H7 (cell line): ENCODE data around the gene MRPL4. TPM values are rescaled to one million over a fixed set of nuclear protein-coding genes. Genes with fewer than 3 reads are reported as not detected.
A peak's percentile ranks its signal among the peaks of the same experiment; 100 is the strongest.

Experiments
- DNase-seq: peaks from one replicate; pipeline ENCODE4 v3.0.0; 2012
- H3K27me3 ChIP-seq: 2 replicates; pipeline ENCODE4 v1.6.0; 2011; ENCODE audit warnings: mild to moderate bottlenecking, low read length; ENCODE audit not compliant: control insufficient read depth, insufficient read depth
- H3K36me3 ChIP-seq: replicated peaks from 2 replicates; pipeline ENCODE4 v1.5.1; 2011; ENCODE audit warnings: low read length; ENCODE audit not compliant: control insufficient read depth, insufficient read depth
- H3K4me3 ChIP-seq: 2 replicates; pipeline ENCODE4 v1.5.1; 2011; ENCODE audit warnings: low read depth, mild to moderate bottlenecking, control low read depth, low read length, moderate library complexity; ENCODE audit not compliant: insufficient read depth
- total RNA-seq: library from RNA; depleted of rRNA; stranded (reverse); fragments of >200 nt; shearing (Covaris generic); gene quantifications from 2 replicates; pipeline ENCODE4 v1.2.3, GENCODE V29; 2014; rRNA removed

MRPL4 gene
- total RNA-seq: 148 and 174 TPM in 2 replicates

DNA sequence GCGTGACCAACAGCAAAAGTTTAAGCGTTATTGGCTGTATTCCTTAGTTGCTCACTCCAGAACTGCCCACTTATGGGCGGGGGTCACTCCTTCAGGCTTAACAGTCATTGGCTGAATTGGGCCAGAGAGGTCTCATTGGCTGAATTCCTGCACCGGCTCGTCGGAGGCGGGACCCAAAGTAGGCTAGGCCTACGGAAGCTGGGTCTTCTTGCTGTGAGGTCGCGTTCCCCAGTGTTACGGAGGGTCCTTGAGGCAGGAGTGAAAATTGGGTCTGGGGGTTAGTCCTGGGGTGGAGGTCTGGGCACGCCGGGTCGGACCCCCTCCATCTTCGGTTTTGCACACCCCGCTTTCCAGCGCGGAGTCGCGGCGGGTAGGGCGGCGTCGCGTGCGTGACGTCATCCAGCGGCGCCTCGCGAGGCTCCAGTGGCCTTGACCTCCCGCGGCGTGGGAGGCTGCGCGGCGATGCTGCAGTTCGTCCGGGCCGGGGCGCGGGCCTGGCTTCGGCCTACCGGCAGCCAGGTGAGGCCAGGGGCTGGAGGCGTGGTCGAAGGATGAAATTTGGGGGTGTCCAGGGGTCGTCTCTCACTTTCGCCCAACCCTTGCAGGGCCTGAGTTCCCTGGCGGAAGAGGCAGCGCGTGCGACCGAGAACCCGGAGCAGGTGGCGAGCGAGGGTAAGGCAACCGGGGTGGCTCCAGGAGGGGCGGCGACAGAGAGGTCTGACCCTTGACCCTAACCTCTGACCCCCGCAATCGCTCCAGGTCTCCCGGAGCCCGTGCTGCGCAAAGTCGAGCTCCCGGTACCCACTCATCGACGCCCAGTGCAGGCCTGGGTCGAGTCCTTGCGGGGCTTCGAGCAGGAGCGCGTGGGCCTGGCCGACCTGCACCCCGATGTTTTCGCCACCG is at the start of gene MRPL4:
MRPL4 (plus strand) TSS at position 423 of the 903 bp plus-strand sequence; CDS start at position 463, 40 bp downstream.
- H3K27me3 ChIP-seq: no peaks in the 10 kb centered on the region
- H3K4me3 ChIP-seq: peak within 1 kb of the TSS; percentile 98
- peaks cover 16% of the 10 kb centered on the region for H3K36me3 ChIP-seq
- DNase-seq: peak; percentile 98

DNA sequence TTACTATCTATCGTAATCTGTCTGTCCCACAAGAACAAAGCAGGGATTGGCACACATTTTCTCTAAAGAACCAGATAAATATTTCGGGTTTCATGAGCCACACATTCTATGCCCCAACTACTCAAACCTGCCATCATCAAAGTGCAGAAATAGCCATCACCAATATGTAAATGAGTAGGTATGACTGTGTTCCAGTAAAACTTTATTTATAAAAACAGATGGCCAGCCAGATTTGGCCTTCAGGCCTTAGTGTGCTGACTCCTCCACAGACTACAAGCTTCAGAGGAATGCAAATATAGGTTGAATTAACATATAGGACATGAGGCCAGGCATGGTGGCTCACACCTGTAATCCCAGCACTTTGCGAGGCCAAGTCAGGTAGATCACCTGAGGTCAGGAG is 48.3 kb upstream of the MRPL4 start:
- H3K4me3 ChIP-seq: no peak overlapping the region
- no peaks in the 10 kb centered on the region for H3K36me3 ChIP-seq
- DNase-seq: peak; percentile 5
- no peaks in the 10 kb centered on the region for H3K27me3 ChIP-seq

DNA sequence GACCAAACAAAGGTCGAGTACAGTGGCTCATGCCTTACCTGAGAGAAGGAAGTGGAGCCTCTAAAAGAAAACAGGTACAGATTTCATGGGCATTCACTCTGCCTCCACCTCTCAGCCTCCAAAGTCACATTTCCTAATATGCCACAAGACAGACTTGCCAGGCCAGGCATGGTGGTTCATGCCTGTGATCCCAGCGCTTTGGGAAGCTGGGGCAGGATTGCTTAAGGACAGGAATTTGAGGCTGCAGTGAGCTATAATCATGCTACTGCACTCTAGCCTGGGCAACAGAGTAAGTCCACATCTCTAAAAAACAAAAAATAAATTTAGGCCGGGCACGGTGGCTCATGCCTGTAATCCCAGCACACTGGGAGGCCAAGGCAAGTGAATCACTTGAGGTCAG is 46.4 kb upstream of the MRPL4 start:
- DNase-seq: no peak

DNA sequence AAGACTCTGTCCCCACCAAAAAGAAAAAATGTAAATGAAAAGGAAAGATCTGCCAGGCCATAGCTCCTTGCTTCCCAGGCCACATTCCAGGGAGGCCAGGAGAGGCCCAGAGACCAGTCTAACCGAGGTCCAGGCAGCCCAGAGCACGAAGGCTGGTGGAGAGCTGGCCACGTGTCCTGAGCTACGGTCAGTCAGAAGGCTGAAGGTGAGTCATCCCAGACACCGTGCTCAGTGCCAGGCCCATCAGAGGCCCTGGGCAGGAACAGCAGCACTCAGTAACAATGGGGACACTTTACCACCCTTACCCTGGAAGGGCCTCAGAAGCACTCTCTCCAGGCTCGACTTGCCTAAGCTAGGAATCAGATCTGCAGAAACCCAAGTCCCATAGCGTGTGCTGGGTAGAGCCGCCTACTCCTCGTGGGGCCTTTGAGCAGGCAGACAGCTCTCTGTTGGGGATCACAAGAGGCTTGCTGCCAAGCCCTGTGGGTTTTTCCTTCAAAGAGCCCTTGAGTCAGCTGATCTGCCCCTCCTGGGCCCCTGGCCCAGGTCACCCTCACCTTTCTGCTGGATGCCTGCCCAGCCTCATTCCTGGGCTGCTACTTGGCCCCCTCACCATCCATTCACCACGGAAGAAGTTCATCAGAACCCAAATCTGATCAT is 45.7 kb upstream of the MRPL4 start:
- H3K27me3 ChIP-seq: no peaks in the 10 kb centered on the region
- no peaks in the 10 kb centered on the region for H3K36me3 ChIP-seq
- no peak for DNase-seq
- no peak overlapping the region for H3K4me3 ChIP-seq

More for the DNA sequence above, 46.4 kb upstream of the MRPL4 start:
- H3K4me3 ChIP-seq: no peak overlapping the region
- H3K27me3 ChIP-seq: no peaks in the 10 kb centered on the region
- H3K36me3 ChIP-seq: no peaks in the 10 kb centered on the region

DNA sequence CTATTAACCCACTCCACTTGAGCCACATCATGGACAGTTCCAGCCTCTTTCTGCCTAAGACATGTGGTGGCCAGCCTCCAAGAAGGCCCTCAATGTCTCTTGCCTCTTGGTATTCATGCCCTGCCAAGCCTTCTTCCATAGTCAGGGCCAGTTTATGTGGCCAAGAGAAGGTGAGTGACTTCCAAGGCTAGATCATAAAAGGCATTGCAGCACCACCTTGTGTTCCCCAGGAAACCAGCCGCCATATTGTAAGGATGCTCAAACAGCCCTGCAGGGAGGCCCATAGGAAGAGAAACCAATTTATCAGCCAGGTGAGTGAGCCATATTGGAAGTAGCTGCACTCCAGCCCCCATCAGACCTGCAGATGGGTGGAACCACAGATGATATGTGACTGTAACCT is 45.0 kb upstream of the MRPL4 start:
- peak; percentile 4 for DNase-seq
- no peak overlapping the region for H3K4me3 ChIP-seq

DNA sequence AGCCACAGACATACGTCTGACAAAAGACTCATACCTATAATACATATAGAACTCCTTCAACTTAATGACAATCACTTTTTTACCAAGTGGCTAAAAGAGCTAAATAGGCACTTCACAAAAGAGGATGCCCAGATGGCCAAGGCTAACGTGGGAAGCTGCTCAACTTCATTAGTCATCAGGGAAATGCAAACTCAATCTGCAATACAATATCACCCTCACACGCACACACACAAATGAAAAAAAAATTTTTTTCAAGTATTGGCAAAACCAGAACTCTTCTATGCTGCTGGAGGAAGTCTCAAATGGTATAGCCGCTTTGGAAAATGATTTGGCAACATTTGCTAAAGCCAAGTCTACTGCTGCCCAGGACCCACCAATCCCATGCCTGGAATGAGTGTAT is 42.7 kb upstream of the MRPL4 start:
- Histone ChIP-seq H3K4me3 (no peak overlapping the region), H3K27me3 (no peaks in the 10 kb centered on the region), H3K36me3 (no peaks in the 10 kb centered on the region)
- peak; percentile 7 for DNase-seq

More for the DNA sequence above, 45.0 kb upstream of the MRPL4 start:
- no peaks in the 10 kb centered on the region for H3K27me3 ChIP-seq
- H3K36me3 ChIP-seq: no peaks in the 10 kb centered on the region

DNA sequence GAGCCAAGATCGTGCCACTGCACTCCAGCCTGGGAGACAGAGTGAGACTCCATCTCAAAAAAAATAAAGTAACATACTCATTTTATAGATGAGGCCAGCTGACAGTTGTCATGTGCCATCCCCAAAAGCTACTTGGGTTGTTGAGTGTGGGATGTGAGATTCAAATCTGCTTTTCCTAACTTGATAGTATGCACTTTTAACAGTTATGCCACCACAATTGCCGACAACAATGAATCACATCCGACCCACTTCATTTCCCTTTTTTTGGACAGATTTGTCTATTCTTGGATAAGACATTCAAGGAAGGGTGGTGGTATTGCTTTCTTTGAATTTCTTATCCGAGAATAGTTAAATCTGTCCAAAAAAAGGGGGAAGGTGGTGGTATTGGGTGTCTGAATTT is 41.0 kb upstream of the MRPL4 start:
- no peaks in the 10 kb centered on the region for H3K36me3 ChIP-seq
- H3K4me3 ChIP-seq: no peak overlapping the region
- H3K27me3 ChIP-seq: no peaks in the 10 kb centered on the region
- DNase-seq: no peak

DNA sequence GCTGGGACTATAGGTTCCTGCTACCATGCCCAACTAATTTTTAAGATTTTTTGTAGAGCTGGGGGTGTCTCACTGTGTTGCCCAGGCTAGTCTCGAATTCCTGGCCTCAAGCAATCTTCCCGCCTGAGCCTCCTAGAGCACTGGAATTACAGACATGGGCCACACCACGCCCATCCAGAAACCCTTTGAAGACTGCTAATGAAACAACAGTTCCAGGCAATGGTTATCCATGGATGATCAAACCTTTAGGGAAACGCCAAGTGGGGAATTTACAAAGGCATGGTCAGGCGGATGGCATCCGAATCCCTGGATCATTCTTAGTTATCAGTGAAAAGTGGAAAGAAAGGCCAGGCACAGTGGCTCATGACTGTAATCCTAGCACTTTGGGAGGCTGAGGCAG is 40.3 kb upstream of the MRPL4 start:
- Histone ChIP-seq H3K36me3 (no peaks in the 10 kb centered on the region), H3K27me3 (no peaks in the 10 kb centered on the region), H3K4me3 (no peak overlapping the region)
- peak; percentile 6 for DNase-seq

DNA sequence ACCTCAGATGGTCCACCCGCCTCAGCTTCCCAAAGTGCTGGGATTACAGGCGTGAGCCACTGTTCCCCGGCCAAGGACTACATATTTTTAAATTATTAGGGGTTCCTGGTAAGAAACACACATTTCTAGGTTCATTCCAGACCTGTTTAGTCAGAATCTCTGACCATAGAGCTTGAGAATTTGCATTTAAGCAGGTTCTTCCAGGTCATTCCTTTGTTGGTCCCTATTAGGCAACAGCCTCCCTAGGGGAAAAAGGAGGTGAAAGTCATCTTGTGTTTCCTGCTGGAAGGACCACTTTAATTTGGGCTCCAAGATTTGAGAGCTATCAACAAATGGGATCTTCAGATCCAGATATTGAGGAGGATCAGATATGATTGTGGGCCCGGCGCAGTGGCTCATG is 37.2 kb upstream of the MRPL4 start:
- DNase-seq: peak; percentile 5
- Histone ChIP-seq H3K36me3 (no peaks in the 10 kb centered on the region), H3K4me3 (no peak overlapping the region), H3K27me3 (no peaks in the 10 kb centered on the region)

DNA sequence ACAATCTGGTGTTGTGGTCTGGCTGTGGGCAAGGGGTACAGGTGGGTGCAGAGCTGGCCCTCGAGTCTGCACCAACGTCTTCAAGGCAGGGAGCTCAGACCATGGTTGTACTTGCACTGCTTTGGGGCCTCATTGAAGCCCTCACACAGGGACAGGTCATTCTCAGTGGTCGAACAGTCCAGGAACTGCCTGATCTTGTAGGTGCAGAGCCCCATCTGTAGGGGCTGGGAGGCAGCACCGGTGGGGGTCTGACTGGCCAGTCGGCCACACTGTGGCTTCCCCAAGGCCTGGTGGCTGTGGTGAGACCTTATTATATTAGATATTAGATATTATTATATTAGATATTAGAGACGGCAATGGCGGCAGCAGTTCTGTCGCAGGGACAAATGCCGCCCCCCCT is 34.9 kb upstream of the MRPL4 start:
- Histone ChIP-seq H3K36me3 (no peaks in the 10 kb centered on the region), H3K27me3 (no peaks in the 10 kb centered on the region)
- DNase-seq: peak; percentile 5

DNA sequence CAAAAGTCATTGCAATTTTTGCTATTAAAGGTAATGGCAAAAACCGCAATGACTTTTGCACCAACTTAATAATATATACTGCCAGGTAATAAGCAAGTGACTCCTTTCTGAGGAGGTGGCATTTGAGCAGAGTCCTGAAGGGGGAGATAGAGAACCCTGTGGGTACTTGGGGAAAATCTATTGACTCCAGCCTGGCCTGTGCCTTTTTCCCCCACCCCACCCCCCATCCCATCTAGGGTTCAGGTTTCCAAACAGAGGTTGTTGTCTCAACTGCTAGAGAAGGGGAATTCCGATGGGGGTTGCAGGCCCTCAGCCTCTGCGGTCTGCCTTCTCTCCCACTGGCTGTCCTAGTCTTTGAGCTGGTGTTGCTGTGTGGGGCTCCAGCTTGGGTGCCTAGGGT is 32.3 kb upstream of the MRPL4 start:
- DNase-seq: peak; percentile 82
- H3K4me3 ChIP-seq: no peak overlapping the region

More for the DNA sequence above, 34.9 kb upstream of the MRPL4 start:
- no peak overlapping the region for H3K4me3 ChIP-seq

DNA sequence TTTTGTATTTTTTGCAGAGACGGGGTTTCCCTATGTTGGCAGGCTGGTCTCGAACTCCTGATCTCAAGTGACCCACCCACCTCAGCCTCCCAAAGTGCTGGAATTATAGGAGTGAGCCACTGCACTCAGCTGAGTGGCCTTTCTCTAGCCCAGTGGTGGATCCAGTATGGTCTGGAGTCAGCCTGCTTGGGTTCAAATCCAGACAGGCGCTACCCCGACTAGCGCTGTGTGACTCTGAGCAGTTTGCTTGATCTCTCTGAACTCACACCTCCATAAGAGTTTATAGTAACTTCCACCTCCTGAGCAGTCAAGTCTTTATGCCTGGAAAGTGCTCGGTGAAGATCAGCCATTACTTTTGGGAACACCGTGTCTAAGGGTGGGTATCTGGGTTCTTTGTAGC is 31.3 kb upstream of the MRPL4 start:
- no peak overlapping the region for H3K4me3 ChIP-seq
- no peak for DNase-seq
- no peaks in the 10 kb centered on the region; the same call in none of the 2 replicates for H3K36me3 ChIP-seq
- H3K27me3 ChIP-seq: no peaks in the 10 kb centered on the region

More for the DNA sequence above, 32.3 kb upstream of the MRPL4 start:
- Histone ChIP-seq H3K27me3 (no peaks in the 10 kb centered on the region), H3K36me3 (no peaks in the 10 kb centered on the region; the same call in none of the 2 replicates)

DNA sequence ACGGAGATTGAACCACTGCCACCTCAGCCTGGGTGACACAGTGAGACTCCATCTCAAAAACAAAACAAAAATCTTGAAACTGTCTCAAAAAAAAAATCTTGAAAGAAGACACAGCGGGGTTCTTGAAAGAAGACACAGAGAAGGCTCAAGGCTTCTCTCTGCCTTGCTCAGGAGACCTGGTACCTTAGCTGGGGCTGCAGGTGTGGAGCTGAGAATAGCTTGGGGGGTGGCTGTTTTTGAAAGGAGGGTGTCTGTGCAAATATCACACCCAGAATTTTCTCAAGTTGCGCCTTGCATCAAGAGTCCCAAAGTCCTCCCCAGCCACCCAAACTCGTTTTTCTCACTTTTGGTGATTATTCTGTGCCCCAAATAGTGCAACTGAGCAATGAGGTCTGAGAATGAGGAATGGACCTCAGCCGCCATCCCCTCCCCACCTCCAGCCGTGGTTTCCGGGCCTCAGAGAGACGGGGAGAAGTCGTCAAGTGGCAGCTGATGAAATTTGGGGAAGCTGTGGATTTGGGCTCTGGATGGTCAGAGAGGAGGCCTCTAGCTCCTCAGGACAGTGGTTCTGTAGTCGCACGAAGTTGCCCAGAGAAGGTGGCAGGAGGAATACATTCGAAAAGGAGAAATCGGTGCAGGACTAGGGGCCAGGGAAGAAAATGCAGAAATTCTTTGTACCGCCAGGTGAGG is 29.7 kb upstream of the MRPL4 start:
- Histone ChIP-seq H3K36me3 (no peaks in the 10 kb centered on the region; the same call in none of the 2 replicates), H3K27me3 (no peaks in the 10 kb centered on the region), H3K4me3 (no peak overlapping the region)
- DNase-seq: no peak

DNA sequence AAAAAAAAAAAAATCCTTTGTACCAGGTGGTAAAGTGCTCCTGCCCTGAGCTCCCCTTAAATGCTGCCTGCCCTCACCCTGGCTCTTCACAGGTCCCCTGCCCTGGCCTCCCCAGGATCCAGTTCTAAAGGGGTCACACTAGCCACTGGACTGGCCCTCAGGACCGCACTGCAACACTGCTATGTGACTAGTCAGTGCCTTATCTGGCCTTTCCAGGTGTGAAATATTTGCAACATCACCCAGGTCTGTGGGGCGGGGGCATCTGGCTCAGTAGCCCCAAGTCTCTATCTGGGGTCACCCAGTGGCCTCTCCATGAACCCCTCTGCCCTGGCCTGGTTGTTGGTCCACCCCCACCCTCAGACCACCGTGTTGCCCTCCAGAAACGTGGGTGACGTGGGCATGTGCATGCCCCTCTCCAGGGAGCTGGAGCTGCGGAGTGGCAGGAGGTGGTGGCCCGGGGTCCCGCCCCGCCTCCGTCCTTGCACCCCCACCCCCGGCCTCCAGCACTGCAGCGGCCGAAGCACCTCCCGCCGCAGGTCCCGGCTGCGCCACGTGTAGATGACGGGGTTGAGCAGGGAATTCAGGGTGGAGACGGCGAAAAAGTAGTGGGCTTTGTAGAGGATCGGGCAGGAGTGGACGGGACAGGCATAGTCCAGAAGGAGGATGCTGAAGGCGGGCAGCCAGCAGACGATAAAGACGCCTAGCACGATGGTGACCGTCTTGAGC is 28.4 kb upstream of the MRPL4 start:
- H3K4me3 ChIP-seq: no peak overlapping the region
- H3K36me3 ChIP-seq: no peaks in the 10 kb centered on the region; the same call in none of the 2 replicates
- no peak for DNase-seq
- H3K27me3 ChIP-seq: no peaks in the 10 kb centered on the region
